Stimulated activated CD8-positive, alpha-beta memory T cell treated with anti-CD3 and anti-CD28 coated beads, Interleukin-15, amount 100 ng/mL, for 48 hours (primary cell): Measurements from ENCODE around the gene MXRA8.
"Not testable (repeated sequence)": the region's sequence is repeated elsewhere in the genome, so short reads cannot be mapped to it uniquely, and the experiment has no call there.

Source experiments
- DNase-seq, 2 donors: peaks; one replicate each; pipeline ENCODE4 v3.0.0-alpha.2; 2020; ENCODE audit warnings: low read depth in 2 of 2

Gene MXRA8

GRCh38 chr1:1358433-1359271, at the start of gene MXRA8:
Gene MXRA8, minus strand, starts transcription at chr1:1358555. Its CDS starts 51 bp downstream, at chr1:1358504.
- no peak for DNase-seq

- DNase-seq = no peak
These were observed 49.4 kb upstream of the MXRA8 start for GRCh38 chr1:1407636-1408318.

- DNase-seq = peak; percentile 93 to 96
These were observed 48.7 kb upstream of the MXRA8 start, which contains the start of gene MRPL20 for GRCh38 chr1:1406821-1407635. Gene MRPL20, minus strand, starts transcription at chr1:1407293. Its CDS starts 76 bp downstream, at chr1:1407217.

GRCh38 chr1:1406101-1406820, 47.9 kb upstream of the MXRA8 start:
- DNase-seq = no peak

GRCh38 chr1:1403653-1404052, 45.3 kb upstream of the MXRA8 start:
- DNase-seq = no peak

- DNase-seq = not testable (repeated sequence)
These were observed 44.6 kb upstream of the MXRA8 start for GRCh38 chr1:1402901-1403392.

GRCh38 chr1:1402072-1402900, 43.9 kb upstream of the MXRA8 start:
- no peak for DNase-seq

GRCh38 chr1:1401457-1402010, 43.2 kb upstream of the MXRA8 start:
- no peak for DNase-seq

GRCh38 chr1:1400576-1401456, 42.5 kb upstream of the MXRA8 start:
- DNase-seq = no peak

GRCh38 chr1:1399872-1400575, 41.7 kb upstream of the MXRA8 start:
- no peak for DNase-seq

- DNase-seq = peak; percentile 99 to 100
These were observed 41.0 kb upstream of the MXRA8 start, which contains the start of gene CCNL2 for GRCh38 chr1:1399187-1399871. Gene CCNL2, minus strand, starts transcription at chr1:1399335. Its CDS starts 29 bp downstream, at chr1:1399306.

GRCh38 chr1:1398677-1399186, 40.4 kb upstream of the MXRA8 start:
- no peak for DNase-seq

- no peak for DNase-seq
These were observed 39.6 kb upstream of the MXRA8 start for GRCh38 chr1:1397839-1398523.

GRCh38 chr1:1395166-1395565, 36.8 kb upstream of the MXRA8 start:
- DNase-seq = no peak

- DNase-seq = no peak
These were observed 35.8 kb upstream of the MXRA8 start for GRCh38 chr1:1394116-1394515.

GRCh38 chr1:1393428-1393827, 35.1 kb upstream of the MXRA8 start:
- DNase-seq = no peak

GRCh38 chr1:1393014-1393413, 34.7 kb upstream of the MXRA8 start:
- no peak for DNase-seq
